ENCODE results near the gene TSGA10.

DNA sequence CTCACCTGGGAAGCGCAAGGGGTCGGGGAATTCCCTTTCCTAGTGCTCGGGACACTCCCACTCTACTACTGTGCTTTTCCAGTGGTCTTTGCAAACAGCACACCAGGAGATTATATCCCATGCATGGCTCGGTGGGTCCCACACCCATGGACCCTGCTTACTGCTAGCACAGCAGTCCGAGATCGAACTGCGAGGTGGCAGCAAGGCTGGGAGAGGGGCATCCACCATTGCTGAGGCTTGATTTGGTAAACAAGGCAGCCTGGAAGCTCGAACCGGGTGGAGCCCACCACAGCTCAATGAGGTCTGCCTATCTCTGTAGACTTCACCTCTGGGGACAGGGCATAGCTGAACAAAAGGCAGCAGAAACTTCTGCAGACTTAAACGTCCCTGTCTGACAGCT, 154.0 kb downstream of the TSGA10 start:
- TF ChIP-seq CTCF (IDR thresholded peaks at IDR 0.05) (no peak), POLR2A (IDR thresholded peaks at IDR 0.05) (no peak), POLR2AphosphoS5 (IDR thresholded peaks at IDR 0.05; ENCODE audit: insufficient read depth in 1 of 2, low read depth in 1 of 2) (no peak)

All from vagina (tissue), 2 donors.